Measurements from ENCODE around the gene SMPD3.

The SMPD3 gene

DNA sequence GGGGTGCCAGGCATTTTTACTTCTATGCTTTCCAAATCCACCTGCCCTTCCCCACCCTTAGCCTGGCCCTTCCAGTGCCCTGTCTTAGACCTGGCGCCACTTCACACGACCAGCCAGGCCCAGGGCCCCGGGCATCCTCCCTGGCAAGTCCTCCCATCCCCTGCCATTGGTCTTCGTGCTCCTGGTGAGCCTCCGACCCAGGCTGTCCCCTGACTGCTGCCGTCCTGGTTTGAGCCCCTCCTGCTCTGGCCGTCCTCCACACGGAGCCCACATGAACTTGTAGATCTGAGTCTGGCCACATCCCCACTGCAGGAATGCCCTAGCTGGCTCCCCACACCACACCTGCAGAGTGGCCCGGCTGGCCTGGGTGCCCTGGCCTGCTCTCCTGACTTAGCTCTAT, 93.5 kb downstream of the SMPD3 start:
- DNase-seq (ENCODE audit: low spot score): no peak

DNA sequence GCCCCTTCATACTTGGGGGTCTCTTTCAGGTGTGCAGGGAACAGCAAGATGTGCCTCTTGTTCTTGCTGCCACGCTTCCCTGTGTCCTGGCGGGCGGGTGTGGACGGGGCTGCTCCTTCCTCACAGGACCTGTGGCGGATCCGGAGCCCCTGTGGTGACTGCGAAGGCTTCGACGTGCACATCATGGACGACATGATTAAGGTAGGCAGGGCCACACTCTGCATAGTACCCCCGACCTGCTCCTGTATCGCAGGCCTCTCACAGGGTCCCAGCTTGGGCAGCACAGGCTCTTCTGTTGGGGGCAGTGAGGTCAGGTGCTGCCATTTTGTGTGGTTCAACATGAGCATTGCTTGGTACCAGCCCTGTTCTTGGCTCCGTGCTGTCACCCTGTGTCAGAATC, 94.9 kb downstream of the SMPD3 start:
- DNase-seq (ENCODE audit: low spot score): no peak

DNA sequence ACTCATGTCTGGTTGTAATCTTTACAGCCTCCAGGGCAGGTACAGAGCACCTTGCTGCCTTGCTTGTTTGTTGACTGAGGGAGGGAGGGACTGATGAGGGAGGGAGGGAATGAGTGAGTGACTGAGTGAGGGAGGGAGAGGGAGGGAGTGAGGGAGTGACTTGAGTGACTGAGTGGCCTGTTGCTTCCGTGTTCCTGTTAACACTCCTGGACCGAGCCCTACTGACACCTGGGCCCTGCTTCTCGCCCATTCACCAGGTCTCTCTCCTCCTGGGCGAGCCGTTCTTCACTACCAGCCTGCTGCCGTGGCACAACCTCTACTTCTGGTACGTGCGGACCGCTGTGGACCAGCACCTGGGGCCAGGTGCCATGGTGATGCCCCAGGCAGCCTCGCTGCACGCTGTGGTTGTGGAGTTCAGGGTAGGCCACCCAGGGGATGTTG, 96.3 kb downstream of the SMPD3 start:
- no peak for DNase-seq (ENCODE audit: low spot score)

DNA sequence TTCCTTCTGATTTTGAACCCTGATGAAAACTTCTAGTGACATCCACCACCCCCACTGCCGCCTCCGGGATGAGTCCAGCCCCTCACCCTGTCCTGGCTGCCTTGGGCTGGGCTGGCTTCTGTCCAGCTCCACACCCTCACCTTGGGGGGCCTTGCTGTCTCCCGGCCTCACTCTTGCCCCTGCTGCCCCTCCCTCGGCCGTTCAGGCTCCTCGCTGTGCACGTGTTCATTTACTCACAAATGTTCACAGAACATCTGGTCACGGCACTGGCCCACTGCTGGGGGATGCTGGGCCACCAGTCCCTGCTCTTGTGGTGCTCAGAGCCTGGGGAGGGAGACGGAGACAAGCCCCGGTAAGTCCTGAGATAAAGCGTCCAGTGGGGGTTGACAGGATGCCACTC, 96.8 kb downstream of the SMPD3 start:
- no peak for DNase-seq (ENCODE audit: low spot score)

DNA sequence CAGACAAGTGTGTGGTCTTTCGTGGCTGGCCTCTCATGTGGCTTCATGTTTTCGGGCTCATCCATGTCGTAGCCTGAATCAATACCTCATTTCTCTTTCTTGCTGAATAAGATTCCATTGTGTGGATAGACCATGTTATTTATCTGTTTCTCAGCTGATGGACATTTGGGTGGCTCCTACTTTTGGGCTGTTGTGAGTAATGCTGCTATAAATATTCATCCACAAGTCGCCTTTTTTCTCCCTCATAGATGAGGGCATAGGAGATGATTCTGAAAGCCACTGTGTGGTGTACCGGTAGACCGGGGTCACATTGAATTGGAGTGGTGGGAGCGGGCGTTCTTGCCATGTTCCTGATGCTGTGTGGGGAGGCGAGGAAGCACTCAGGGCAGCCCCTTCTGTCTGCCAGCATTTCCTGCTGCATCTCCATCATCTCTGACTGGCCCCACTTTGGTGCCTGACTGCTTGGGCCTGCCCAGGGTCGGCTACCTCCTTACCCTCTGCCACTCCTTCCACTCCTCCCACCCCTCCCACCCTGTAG, 97.4 kb downstream of the SMPD3 start:
- DNase-seq (ENCODE audit: low spot score): no peak

DNA sequence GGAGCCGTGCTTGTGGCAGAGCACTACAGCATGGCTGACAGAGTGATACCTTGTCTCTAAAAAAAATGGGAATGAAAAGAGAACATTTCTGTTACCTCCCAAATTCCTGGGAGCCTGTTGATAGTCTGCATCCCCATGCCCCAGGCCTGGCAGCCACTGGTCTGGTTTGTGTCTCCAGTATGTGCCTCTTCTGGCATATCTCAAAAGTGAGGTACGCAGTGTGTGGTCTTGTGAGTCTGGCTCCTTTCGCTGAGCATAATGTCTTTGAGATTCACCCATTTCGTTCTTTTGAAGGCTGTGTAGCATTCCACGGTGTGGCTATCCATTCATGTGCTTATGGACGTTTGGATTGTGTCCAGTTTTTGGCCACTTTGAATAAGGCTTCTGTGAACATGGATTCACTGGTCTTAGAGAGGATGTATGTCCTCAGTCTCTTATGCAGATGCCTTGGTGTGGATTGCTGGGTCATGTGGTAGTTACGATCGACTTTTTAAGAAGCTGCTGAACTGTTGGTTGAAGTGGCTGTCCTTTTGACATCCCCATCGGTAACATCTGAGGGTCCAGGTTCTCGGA, 98.4 kb downstream of the SMPD3 start:
- no peak for DNase-seq (ENCODE audit: low spot score)

DNA sequence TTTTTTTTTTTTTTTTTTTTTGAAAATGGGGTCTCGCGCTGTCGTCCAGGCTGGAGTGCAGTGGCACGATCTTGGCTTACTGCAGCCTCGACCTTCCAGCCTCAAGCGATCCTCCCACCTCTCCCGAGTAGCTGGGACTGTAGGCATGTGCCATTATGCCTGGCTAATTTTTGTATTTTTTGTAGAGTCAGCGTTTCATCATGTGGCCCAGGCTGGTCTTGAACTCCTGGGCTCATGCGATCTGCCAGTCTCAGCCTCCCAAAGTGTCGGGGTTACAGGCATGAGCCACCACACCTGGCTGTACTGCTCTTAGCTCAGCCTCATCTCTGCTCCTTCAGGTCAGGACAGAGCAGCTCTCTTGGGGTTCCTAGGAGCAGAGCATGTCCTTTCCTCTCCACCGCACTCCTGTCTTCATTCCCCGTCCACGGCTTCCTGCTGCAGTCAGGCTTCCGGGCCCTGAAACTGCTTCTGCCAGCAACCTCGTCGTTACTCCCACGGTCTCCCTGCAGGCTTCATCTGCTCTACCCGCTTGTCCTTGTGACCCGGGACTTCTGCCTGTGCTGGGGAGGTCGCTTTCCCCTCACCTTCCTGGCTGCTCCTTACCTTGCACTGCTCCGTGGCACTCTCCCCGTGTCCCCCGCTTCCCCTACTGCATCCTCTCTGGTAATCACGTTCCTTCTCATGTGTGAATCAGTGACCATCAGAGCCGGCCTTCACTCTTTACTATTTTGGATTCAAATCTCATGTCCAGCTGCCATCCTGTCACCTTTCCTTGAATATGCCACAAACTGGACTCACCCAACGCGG, 99.5 kb downstream of the SMPD3 start:
- no peak for DNase-seq (ENCODE audit: low spot score)

DNA sequence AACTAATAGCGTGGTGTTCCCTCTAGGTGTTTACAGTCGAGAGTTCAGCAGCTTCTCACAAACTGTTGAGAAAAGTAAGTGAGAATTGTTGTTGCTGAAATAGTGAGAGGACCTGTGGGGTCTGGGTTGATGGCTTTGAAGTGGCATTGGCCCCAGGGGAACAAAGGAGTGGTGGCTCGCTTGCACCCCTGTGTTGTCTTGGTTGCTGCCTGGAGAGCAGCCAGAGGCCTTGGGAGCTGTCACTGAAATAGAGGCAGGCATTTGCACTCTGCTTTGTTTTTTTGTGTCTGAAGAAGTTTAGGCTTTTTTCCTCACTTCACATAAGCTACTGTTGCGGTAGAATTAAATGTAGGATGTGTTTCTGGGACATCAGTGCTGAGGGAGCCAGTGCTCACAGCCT, 100.7 kb downstream of the SMPD3 start:
- DNase-seq (ENCODE audit: low spot score): no peak

DNA sequence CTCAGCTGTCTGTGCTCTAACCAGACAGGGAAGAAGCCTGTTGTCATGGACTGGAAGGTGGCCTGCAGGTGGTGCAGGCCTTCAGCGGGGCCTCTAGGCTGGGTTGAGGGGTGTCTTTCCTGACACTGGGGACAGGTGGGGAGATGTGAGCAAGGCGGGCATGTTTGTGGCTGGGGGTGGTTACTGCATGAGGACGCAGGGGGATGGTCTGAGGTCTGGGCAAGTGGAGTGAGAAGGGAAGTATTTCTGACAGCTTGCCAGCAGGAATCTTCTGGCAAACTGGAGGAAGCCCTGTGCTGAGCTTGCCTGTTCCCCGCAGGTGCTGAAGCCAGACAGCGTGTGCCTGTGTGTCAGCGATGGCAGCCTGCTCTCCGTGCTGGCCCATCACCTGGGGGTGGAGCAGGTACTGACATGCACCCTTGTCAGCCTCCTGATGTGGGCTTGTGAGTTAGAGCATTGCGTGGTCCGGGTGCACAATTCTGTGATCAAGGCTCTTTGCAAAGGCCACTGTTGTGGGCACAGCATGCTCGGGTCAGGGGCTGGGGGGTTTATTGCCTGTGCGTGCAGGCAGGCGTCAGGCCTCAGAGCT, 101.3 kb downstream of the SMPD3 start:
- no peak for DNase-seq (ENCODE audit: low spot score)

DNA sequence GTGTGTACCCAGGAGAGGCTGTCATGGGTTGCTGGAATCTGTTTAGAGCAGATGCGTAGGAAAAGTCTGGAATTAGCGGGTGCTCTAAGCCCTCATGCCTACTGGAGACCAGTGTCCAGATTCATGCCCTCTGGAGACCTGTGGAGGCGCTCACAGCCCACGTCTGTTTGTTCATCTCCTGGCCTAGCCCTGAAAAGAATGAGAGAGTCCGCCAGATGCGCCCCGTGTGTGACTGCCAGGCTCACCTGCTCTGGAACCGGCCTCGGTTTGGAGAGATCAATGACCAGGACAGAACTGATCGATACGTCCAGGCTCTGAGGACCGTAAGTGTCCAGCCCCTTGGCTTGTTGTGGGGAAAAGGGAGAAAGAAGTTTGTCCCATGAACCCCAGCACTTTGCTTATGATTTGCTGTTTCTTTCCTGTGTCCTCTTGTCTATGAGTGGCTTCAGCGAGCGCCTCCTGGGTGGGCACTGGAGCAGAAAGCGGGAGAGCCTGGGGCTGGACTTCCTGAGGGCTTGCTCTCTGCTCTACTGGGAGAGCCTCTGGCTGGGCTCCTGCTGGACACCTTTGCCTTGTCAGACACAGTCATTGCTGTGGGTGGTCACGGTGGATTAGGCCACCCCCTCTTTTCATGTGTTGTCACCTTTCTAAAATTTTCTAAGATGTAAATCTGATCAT, 102.2 kb downstream of the SMPD3 start:
- no peak for DNase-seq (ENCODE audit: low spot score)

DNA sequence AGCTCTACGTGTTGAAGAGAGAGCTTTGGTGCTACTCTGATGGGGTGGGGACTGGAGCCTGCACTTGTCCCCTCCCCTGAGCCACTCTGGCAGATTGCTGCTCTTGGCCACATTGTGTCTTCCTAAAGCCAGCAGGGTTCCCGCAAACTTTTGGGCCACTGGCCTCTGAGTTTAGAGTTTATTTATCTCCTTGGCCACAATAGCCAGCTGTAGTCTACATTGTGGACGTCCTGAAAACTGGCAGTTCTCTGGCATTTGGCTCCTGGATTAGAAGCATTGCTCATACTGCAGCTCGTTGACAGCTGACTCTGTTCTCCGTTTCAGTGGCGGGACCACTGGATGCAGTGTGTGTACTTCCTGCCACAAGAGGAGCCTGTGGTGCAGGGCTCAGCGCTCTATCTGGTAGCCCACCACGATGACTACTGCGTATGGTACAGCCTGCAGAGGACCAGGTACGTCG, 102.9 kb downstream of the SMPD3 start:
- DNase-seq (ENCODE audit: low spot score): no peak

DNA sequence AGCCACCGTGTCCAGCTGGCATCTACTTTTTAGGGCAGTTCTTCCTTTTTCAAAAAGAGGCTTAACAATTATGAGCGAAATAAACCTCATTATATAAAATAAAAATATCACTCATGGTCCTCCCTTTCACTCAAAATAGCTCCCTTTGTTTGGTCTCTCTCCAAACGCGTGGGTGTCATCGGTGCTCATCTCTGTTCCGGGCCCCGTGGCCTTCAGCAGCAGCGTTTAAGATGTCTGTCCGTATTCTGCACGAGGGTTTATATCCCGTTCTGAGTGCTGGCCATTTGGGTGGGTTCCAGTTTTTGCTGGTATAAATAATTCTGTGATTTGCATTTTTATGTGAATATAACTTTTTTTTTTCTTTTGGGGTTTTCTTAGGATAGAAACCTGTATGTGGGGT, 104.1 kb downstream of the SMPD3 start:
- DNase-seq (ENCODE audit: low spot score): no peak

DNA sequence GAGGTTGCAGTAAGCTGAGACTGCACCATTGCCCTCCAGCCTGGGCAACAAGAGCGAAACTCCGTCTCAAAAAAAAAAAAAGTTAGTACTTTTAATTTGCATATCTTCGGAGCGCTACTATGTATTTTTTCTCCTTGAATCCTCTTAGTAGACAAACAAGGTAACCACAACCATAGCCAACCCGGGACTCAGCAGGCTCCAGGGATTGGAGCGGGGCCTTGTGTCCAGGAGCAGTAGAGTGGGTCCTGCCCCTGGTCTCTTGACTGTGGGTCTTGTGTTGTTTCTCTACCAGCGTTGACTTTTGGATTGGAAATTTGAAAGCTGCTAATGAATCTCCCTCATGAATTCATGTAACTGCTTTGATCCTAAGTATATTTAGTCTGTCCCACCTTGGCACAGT, 105.2 kb downstream of the SMPD3 start:
- DNase-seq (ENCODE audit: low spot score): no peak

DNA sequence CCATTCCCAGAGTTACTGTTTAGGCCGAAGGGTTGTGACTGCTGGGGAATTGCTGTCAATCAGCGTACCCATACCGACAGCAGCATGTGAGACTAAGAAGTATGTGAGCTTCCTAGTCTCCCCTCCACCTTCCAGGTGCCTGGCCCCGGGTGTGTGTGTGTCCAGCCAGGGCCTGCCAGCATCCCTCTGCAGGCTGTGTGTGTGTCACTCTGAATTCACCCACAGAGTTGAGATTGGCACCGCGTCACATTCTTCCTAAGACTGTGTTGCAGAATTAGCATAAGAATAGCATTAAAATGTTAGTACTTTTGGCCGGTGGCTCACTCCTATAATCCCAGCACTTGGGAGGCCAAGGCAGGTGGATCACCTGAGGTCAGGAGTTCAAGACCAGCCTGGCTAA, 105.7 kb downstream of the SMPD3 start:
- DNase-seq (ENCODE audit: low spot score): no peak

DNA sequence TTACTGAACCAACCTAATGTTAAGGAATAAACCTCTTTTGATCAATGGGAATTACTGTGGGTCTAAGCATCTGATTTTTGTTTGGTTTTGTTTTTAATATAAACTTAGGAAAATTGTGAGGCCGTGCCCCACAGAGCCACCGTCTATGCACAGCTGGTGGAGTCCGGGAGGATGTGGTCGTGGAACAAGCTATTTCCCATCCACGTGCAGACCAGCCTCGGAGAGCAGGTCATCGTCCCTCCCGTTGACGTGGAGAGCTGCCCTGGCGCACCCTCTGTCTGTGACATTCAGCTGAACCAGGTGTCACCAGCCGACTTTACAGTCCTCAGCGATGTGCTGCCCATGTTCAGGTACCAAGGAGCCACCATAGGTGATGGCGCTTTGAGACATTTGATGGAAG, 109.1 kb downstream of the SMPD3 start:
- no peak for DNase-seq (ENCODE audit: low spot score)

DNA sequence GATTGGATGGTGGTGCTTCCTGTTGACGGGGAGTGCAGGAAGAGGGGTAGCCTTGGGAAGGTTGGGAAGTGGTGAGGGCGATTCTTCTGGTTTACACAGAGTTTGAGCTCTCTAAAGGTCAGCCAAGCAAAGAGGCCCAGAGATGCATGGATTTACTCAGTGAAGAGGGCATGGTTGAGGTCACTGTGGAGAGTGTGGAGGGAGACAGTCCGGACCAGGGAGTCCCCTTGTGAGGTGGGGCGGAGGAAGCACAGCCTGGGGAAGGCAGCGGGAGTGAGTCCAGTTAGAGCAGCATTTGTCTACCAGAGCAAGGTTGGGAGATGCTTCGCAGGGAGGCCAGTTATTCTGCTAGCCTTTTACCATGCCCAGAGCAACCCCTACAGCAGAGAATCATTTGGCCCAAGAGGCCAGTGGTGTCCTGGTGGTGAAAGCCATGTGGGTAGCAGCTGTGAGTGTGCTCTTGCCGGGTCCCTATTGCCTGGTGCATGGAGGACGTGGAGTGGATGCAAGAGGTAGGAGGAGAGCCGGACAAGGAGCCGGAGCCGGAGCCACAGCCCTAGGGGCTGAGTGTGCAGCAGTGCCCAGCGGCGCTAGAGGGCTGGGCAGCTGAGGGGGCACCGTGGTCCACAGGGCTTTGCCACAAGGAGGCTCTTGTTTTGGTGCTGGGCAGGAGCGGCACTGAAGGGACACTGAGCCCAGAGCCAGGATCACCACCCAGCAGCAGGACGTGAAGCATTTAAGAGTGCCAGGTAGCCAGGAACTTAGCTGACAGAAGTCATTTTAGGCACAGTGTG, 109.8 kb downstream of the SMPD3 start:
- no peak for DNase-seq (ENCODE audit: low spot score)

DNA sequence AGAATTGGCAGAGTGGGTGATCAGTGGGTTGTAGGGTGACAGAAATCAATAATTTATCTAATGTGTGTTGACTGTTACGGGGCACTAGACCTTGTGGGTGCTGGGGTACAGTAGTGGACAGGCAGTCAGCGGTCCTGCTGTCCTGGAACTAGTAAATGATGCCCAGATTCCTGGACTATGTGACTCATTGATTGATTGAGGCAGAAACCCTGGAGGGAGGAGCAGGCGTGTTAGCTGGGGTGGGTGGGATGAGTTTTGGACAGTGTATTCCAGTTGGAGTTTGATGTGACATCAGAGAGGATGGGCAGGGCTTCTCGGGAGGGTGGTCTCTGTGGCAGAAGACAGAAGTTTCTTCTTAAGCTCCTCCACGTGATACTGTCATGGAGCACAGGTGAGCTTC, 113.1 kb downstream of the SMPD3 start:
- DNase-seq (ENCODE audit: low spot score): no peak

DNA sequence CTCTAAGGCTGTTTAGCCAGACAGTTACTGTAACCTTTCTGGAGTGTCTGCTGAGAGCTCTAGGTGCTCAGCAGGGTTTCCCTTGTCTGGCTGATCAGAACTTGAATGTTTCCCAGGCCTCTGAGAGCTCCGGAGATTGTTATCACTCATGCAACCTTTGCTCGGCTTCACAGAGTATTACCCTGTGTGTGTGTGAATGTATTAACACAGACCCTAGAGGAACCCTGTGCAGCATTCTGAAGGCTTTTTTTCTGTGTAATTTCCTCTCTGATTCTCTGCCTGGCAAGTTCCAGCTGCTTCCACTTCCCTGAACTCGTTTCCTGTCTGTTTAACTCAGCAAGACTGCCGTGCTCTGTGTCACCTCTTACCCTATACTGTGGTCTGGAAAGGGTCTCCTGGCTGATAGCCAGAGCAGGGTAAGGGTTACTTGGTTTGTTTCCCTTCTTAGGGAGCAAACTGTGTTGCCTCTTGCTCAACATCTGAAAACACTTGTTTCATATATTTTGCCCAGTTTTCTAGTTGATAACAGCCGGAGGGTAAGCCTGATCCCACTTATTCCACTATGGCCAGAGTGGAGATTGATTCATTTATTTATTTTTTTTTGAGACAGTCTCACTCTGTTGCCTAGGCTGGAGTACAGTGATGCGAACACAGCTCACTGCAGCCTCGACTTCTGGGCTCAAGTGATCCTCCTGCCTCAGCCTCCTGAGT, 115.7 kb downstream of the SMPD3 start:
- DNase-seq (ENCODE audit: low spot score): no peak

DNA sequence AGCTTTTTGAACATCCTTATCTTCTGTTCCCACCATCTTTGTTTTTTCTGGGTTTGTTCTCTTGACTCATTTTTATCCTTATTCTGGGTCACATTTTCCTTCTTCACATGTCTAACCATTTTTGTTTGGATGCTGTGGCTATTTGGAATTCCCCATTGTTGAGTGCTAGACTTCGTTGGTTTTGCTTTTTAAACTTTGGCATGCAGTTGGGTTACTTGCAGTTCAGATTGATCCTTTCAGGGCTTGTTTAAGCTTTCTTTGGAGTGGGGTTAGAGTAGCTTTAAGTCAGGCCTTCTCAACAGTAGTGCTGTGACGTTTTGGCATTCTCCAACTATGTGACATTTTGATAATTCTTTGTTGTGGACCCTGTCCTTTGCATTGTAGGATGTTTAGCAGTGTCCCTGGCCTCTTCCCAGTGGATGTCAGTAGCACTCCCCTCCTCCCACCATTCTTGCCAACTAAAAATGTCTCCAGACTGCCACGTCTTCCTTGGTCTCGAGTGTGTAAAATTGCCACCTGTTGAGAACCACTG, 116.4 kb downstream of the SMPD3 start:
- DNase-seq (ENCODE audit: low spot score): no peak

DNA sequence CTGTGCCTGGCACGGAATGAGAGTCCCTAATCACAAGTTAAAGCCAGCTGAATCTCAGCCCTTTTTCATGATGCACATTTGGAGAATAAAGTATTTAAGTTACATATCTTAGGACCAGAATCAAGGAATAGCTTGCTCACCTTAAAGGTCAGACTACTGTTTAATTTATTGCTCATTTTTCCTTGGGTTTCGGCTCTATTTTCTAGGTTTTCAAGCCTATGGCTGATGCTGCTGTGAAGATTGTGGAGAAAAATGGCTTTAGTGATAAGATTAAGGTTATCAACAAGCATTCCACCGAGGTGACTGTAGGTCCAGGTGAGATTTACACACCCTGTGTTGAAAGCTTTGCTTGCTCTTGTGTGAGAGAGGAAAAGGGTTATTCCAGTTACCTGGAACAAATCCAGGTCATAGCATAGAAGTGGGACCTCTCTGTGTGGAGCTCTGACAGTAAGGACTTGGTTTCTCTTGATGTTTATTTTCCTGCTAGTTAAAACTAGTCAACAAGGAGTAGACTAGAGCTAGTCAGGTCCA, 119.4 kb downstream of the SMPD3 start:
- no peak for DNase-seq (ENCODE audit: low spot score)

Data from CD4-positive, alpha-beta T cell treated with Interleukin-15 for 4 hours (primary cell).